Nephron (organoid): ENCODE results near the gene NMU.

Source experiments
- H3K27ac Mint-ChIP-seq, 3 experiments: 2 replicates each; pipeline ENCODE4 v1.8.0; 2020; ENCODE audit warnings: mixed read lengths in 3 of 3, mild to moderate bottlenecking in 2 of 3, moderate library complexity in 1 of 3
- H3K27me3 Mint-ChIP-seq: 2 replicates; pipeline ENCODE4 v1.8.0; 2021; ENCODE audit warnings: low read depth, mild to moderate bottlenecking, moderate library complexity, mixed read lengths
- H3K36me3 Mint-ChIP-seq: 2 replicates; pipeline ENCODE4 v1.8.0; 2020; ENCODE audit warnings: low read depth, mixed read lengths
- H3K4me1 Mint-ChIP-seq: 2 replicates; pipeline ENCODE4 v1.8.0; 2020; ENCODE audit warnings: mixed read lengths
- H3K4me3 Mint-ChIP-seq, 3 experiments: 2 replicates each; pipeline ENCODE4 v1.8.0; 2020; ENCODE audit warnings: mild to moderate bottlenecking in 3 of 3, mixed read lengths in 3 of 3, moderate library complexity in 2 of 3
- H3K9me3 Mint-ChIP-seq: 2 replicates; pipeline ENCODE4 v1.8.0; 2020; ENCODE audit warnings: mixed read lengths
- CTCF ChIP-seq, 3 experiments: fragments of 200-600 bp; sonication (generic); IDR thresholded peaks; one replicate each; pipeline ENCODE4 v1.5.0; 2021; ENCODE audit warnings: antibody characterized with exemption in 3 of 3; ENCODE audit not compliant: unreplicated experiment in 3 of 3

The NMU gene

GRCh38 chr4:55673424-55673823 is 37.3 kb upstream of the NMU start:
- Mint-ChIP-seq H3K27me3 (no peaks in the 10 kb centered on the region), H3K9me3 (peaks cover 2% of the 10 kb centered on the region), H3K27ac (no peak overlapping the region), H3K4me3 (no peak overlapping the region), H3K4me1 (no peaks in the 10 kb centered on the region), H3K36me3 (no peaks in the 10 kb centered on the region)
- no peak for TF ChIP-seq CTCF (IDR thresholded peaks at IDR 0.05; ENCODE audit: unreplicated experiment in 3 of 3)

GRCh38 chr4:55671667-55672066 is 35.6 kb upstream of the NMU start:
- Mint-ChIP-seq H3K9me3 (peaks cover 2% of the 10 kb centered on the region), H3K27me3 (no peaks in the 10 kb centered on the region), H3K27ac (no peak overlapping the region), H3K4me1 (no peaks in the 10 kb centered on the region), H3K4me3 (no peak overlapping the region), H3K36me3 (no peaks in the 10 kb centered on the region)
- no peak for TF ChIP-seq CTCF (IDR thresholded peaks at IDR 0.05; ENCODE audit: unreplicated experiment in 3 of 3)

- Mint-ChIP-seq H3K4me3 (no peak overlapping the region), H3K9me3 (peaks cover 2% of the 10 kb centered on the region), H3K27ac (no peak overlapping the region), H3K36me3 (no peaks in the 10 kb centered on the region), H3K27me3 (no peaks in the 10 kb centered on the region), H3K4me1 (no peaks in the 10 kb centered on the region)
- TF ChIP-seq CTCF (IDR thresholded peaks at IDR 0.05; ENCODE audit: unreplicated experiment in 3 of 3), result no peak
Measured at GRCh38 chr4:55670695-55671094, 34.6 kb upstream of the NMU start.

GRCh38 chr4:55668449-55668848 is 32.4 kb upstream of the NMU start:
- no peaks in the 10 kb centered on the region for H3K4me1 Mint-ChIP-seq
- no peak overlapping the region for H3K27ac Mint-ChIP-seq
- no peak overlapping the region for H3K4me3 Mint-ChIP-seq
- H3K36me3 Mint-ChIP-seq, result no peaks in the 10 kb centered on the region
- H3K27me3 Mint-ChIP-seq, result no peaks in the 10 kb centered on the region
- TF ChIP-seq CTCF (IDR thresholded peaks at IDR 0.05; ENCODE audit: unreplicated experiment in 3 of 3), result no peak
- H3K9me3 Mint-ChIP-seq, result peaks cover 2% of the 10 kb centered on the region

GRCh38 chr4:55666535-55666934 is 30.4 kb upstream of the NMU start:
- H3K27me3 Mint-ChIP-seq, result peaks cover 2% of the 10 kb centered on the region
- H3K27ac Mint-ChIP-seq, result no peak overlapping the region
- no peak overlapping the region for H3K4me3 Mint-ChIP-seq
- no peaks in the 10 kb centered on the region for H3K36me3 Mint-ChIP-seq
- no peaks in the 10 kb centered on the region for H3K4me1 Mint-ChIP-seq
- H3K9me3 Mint-ChIP-seq, result no peaks in the 10 kb centered on the region
- TF ChIP-seq CTCF (IDR thresholded peaks at IDR 0.05; ENCODE audit: unreplicated experiment in 3 of 3), result no peak

GRCh38 chr4:55663145-55663544 is 27.0 kb upstream of the NMU start:
- H3K9me3 Mint-ChIP-seq, result no peaks in the 10 kb centered on the region
- H3K27me3 Mint-ChIP-seq, result peaks cover 3% of the 10 kb centered on the region
- no peak overlapping the region for H3K27ac Mint-ChIP-seq
- H3K4me3 Mint-ChIP-seq, result no peak overlapping the region
- H3K4me1 Mint-ChIP-seq, result no peaks in the 10 kb centered on the region
- H3K36me3 Mint-ChIP-seq, result no peaks in the 10 kb centered on the region
- TF ChIP-seq CTCF (IDR thresholded peaks at IDR 0.05; ENCODE audit: unreplicated experiment in 3 of 3), result no peak
